Muscle layer of duodenum (tissue), 2 donors: Measurements from ENCODE around the gene DVL1.
"Not testable (repeated sequence)": the region's sequence is repeated elsewhere in the genome, so short reads cannot be mapped to it uniquely, and the experiment has no call there.

Experiments used
- H3K27ac ChIP-seq: one replicate; pipeline ENCODE4 v1.7.0; 2013; ENCODE audit warnings: mild to moderate bottlenecking, low read length
- H3K27me3 ChIP-seq: one replicate; pipeline ENCODE4 v1.7.0; 2013; ENCODE audit warnings: low read depth, mild to moderate bottlenecking, control low read depth, low read length
- H3K36me3 ChIP-seq, 2 donors: one replicate each; pipeline ENCODE4 v1.7.0; 2013; ENCODE audit warnings: low read length in 2 of 2, control low read depth in 1 of 2, mild to moderate bottlenecking in 1 of 2; ENCODE audit not compliant: insufficient read depth in 2 of 2, control insufficient read depth in 1 of 2
- H3K4me1 ChIP-seq, 2 donors: one replicate each; pipeline ENCODE4 v1.7.0; 2013; ENCODE audit warnings: low read length in 2 of 2, mild to moderate bottlenecking in 2 of 2, control low read depth in 1 of 2, moderate library complexity in 1 of 2; ENCODE audit not compliant: insufficient read depth in 2 of 2, control insufficient read depth in 1 of 2
- H3K4me3 ChIP-seq, 2 donors: one replicate each; pipeline ENCODE4 v1.7.0; 2013; ENCODE audit warnings: low read length in 2 of 2, low read depth in 1 of 2, mild to moderate bottlenecking in 1 of 2
- H3K9me3 ChIP-seq, 2 donors: one replicate each; pipeline ENCODE4 v1.7.0; 2013; ENCODE audit warnings: low read length in 2 of 2, control low read depth in 1 of 2, mild to moderate bottlenecking in 1 of 2; ENCODE audit not compliant: control insufficient read depth in 1 of 2
- donor health status: healthy.

DVL1 gene

GRCh38 chr1:1387098-1388077, 38.2 kb upstream of the DVL1 start:
- peaks cover 52 to 64% of the 10 kb centered on the region in 2 donors for H3K36me3 ChIP-seq
- no peaks in the 10 kb centered on the region for H3K27me3 ChIP-seq
- no peaks in the 10 kb centered on the region for H3K4me1 ChIP-seq
- H3K27ac ChIP-seq, result no peak overlapping the region
- no peaks in the 10 kb centered on the region for H3K9me3 ChIP-seq
- H3K4me3 ChIP-seq, result no peak overlapping the region

GRCh38 chr1:1385931-1386330, 36.7 kb upstream of the DVL1 start:
- Histone ChIP-seq H3K4me1 (no peaks in the 10 kb centered on the region), H3K4me3 (no peak overlapping the region), H3K27ac (no peak overlapping the region), H3K9me3 (no peaks in the 10 kb centered on the region), H3K36me3 (peaks cover 38 to 58% of the 10 kb centered on the region in 2 donors), H3K27me3 (no peaks in the 10 kb centered on the region)

GRCh38 chr1:1385339-1385738, 36.1 kb upstream of the DVL1 start:
- H3K27me3 ChIP-seq, H3K4me3 ChIP-seq: not testable (repeated sequence)

GRCh38 chr1:1381294-1381693, 32.1 kb upstream of the DVL1 start:
- Histone ChIP-seq H3K36me3 (peaks cover 5 to 13% of the 10 kb centered on the region in 2 donors), H3K27ac (no peak overlapping the region), H3K4me3 (no peak overlapping the region), H3K4me1 (peaks cover 0 to under 1% of the 10 kb centered on the region in 2 donors), H3K27me3 (no peaks in the 10 kb centered on the region), H3K9me3 (no peaks in the 10 kb centered on the region)

More at GRCh38 chr1:1385339-1385738, 36.1 kb upstream of the DVL1 start:
- H3K27ac ChIP-seq, H3K4me1 ChIP-seq, H3K9me3 ChIP-seq: not testable (repeated sequence)
- H3K36me3 ChIP-seq, result peaks cover 32 to 52% of the 10 kb centered on the region in 2 donors

GRCh38 chr1:1380860-1381259, 31.6 kb upstream of the DVL1 start:
- Histone ChIP-seq H3K36me3 (peaks cover under 1 to 9% of the 10 kb centered on the region in 2 donors), H3K27ac (no peak overlapping the region), H3K9me3 (no peaks in the 10 kb centered on the region), H3K27me3 (no peaks in the 10 kb centered on the region), H3K4me1 (peaks cover 0 to 5% of the 10 kb centered on the region in 2 donors), H3K4me3 (no peak overlapping the region)

GRCh38 chr1:1377540-1378205, 28.5 kb upstream of the DVL1 start:
- Histone ChIP-seq H3K27ac (no peak overlapping the region), H3K36me3 (peaks cover 0 to 18% of the 10 kb centered on the region in 2 donors), H3K4me1 (peaks cover 6 to 24% of the 10 kb centered on the region in 2 donors), H3K27me3 (no peaks in the 10 kb centered on the region), H3K4me3 (no peak overlapping the region), H3K9me3 (no peaks in the 10 kb centered on the region)

GRCh38 chr1:1376551-1377226, 27.5 kb upstream of the DVL1 start:
- H3K9me3 ChIP-seq, result no peaks in the 10 kb centered on the region
- no peaks in the 10 kb centered on the region for H3K27me3 ChIP-seq
- H3K36me3 ChIP-seq, result peaks cover 0 to 17% of the 10 kb centered on the region in 2 donors
- no peak overlapping the region for H3K27ac ChIP-seq
- H3K4me1 ChIP-seq, result peaks cover 6 to 33% of the 10 kb centered on the region in 2 donors
- no peak overlapping the region for H3K4me3 ChIP-seq

GRCh38 chr1:1374929-1375662, 25.9 kb upstream of the DVL1 start, which contains the start of gene AURKAIP1:
Gene AURKAIP1, minus strand, starts transcription at chr1:1375207. Its CDS starts 451 bp downstream, at chr1:1374756.
- Histone ChIP-seq H3K9me3 (no peaks in the 10 kb centered on the region), H3K27me3 (no peaks in the 10 kb centered on the region), H3K27ac (peak within 1 kb of the TSS; percentile 85), H3K36me3 (peaks cover 0 to 12% of the 10 kb centered on the region in 2 donors), H3K4me1 (peaks cover 6 to 39% of the 10 kb centered on the region in 2 donors), H3K4me3 (peak within 1 kb of the TSS; percentile 67 to 85)

- peaks cover 0 to 12% of the 10 kb centered on the region in 2 donors for H3K36me3 ChIP-seq
These were observed 25.3 kb upstream of the DVL1 start for GRCh38 chr1:1374589-1374928.

GRCh38 chr1:1373815-1374588, 24.8 kb upstream of the DVL1 start:
- H3K4me3 ChIP-seq, result peak overlapping the region; percentile 67 to 85
- H3K36me3 ChIP-seq, result peaks cover 0 to 12% of the 10 kb centered on the region in 2 donors
- H3K4me1 ChIP-seq, result peaks cover 6 to 39% of the 10 kb centered on the region in 2 donors
- no peaks in the 10 kb centered on the region for H3K9me3 ChIP-seq
- H3K27me3 ChIP-seq, result no peaks in the 10 kb centered on the region
- peak overlapping the region; percentile 51 for H3K27ac ChIP-seq

More at GRCh38 chr1:1374589-1374928, 25.3 kb upstream of the DVL1 start:
- no peaks in the 10 kb centered on the region for H3K27me3 ChIP-seq
- peaks cover 6 to 39% of the 10 kb centered on the region in 2 donors for H3K4me1 ChIP-seq
- peak overlapping the region; percentile 67 to 85 for H3K4me3 ChIP-seq
- no peaks in the 10 kb centered on the region for H3K9me3 ChIP-seq
- peak overlapping the region; percentile 51 for H3K27ac ChIP-seq
